IPS-18c (cell line): Measurements from ENCODE around the gene ATN1.
A peak's percentile ranks its signal among the peaks of the same experiment; 100 is the strongest.
"Not testable (repeated sequence)": the region's sequence is repeated elsewhere in the genome, so short reads cannot be mapped to it uniquely, and the experiment has no call there.

Experiments used
- H3K4me3 ChIP-seq: 2 replicates; pipeline ENCODE4 v1.7.0; 2013; ENCODE audit warnings: low read depth, mild to moderate bottlenecking, low read length, moderate library complexity; ENCODE audit not compliant: insufficient read depth
- H3K9me3 ChIP-seq: one replicate; pipeline ENCODE4 v1.6.1; 2013; ENCODE audit warnings: mild to moderate bottlenecking, low read length, moderate library complexity; ENCODE audit not compliant: control insufficient read depth, insufficient read depth

Gene ATN1

DNA sequence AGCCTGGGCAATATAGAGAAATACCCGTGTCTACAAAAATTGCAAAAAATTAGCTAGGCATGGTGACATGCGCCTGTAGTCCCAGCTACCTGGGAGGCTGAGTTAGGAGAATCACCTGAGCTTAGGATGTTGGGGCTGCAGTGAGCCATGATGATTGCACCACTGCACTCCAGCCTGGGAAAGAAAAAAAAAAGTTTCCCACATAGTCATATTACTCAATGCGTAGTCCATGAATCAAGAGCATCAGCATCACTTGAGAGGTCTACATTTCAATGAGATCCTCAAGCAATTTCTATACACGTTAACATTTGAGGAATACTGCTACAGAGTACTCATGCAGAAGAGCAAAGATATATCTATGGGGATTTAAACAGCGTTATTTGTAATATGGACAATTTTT, 28.3 kb upstream of the ATN1 start:
- H3K9me3 ChIP-seq, result no peaks in the 10 kb centered on the region

DNA sequence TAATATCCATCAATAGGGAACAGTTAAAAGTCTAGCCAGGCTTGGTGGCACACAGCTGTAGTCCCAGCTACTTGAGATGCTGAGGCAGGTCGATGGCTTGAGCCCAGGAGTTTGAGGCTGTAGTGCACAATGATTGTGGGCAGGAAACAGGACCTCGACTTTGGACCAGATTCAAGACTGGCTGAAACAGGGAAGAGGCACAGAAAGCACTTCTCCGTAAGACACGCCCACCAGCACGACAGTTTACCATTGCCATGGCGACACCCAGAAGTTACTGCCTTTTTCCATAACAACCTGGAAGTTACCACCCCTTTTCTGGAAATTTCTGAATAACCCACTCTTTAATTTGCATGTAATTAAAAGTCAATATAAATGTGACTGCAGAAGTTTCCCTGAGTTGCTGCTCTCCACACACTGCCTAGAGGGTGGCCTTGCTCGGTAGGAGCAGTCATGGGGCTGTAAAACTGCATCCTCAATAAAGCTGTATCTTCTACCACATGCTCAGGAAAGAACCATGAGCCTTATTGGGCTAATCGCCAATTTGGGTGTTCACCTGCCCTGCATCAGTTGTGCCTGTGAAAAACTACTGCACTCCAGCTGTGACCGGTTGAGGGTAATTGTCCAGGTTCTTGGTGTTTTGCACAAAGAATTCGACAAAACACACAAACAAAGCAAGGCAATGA, 27.8 kb upstream of the ATN1 start:
- no peak overlapping the region for H3K4me3 ChIP-seq
- no peaks in the 10 kb centered on the region for H3K9me3 ChIP-seq

More for the DNA sequence above, 28.3 kb upstream of the ATN1 start:
- H3K4me3 ChIP-seq, result no peak overlapping the region

- no peaks in the 10 kb centered on the region for H3K9me3 ChIP-seq
- no peak overlapping the region for H3K4me3 ChIP-seq
Measured at GRCh38 chr12:6902448-6902847, 25.3 kb upstream of the ATN1 start.

- no peaks in the 10 kb centered on the region for H3K9me3 ChIP-seq
- H3K4me3 ChIP-seq, result no peak overlapping the region
Measured at GRCh38 chr12:6903722-6904121, 24.0 kb upstream of the ATN1 start.

DNA sequence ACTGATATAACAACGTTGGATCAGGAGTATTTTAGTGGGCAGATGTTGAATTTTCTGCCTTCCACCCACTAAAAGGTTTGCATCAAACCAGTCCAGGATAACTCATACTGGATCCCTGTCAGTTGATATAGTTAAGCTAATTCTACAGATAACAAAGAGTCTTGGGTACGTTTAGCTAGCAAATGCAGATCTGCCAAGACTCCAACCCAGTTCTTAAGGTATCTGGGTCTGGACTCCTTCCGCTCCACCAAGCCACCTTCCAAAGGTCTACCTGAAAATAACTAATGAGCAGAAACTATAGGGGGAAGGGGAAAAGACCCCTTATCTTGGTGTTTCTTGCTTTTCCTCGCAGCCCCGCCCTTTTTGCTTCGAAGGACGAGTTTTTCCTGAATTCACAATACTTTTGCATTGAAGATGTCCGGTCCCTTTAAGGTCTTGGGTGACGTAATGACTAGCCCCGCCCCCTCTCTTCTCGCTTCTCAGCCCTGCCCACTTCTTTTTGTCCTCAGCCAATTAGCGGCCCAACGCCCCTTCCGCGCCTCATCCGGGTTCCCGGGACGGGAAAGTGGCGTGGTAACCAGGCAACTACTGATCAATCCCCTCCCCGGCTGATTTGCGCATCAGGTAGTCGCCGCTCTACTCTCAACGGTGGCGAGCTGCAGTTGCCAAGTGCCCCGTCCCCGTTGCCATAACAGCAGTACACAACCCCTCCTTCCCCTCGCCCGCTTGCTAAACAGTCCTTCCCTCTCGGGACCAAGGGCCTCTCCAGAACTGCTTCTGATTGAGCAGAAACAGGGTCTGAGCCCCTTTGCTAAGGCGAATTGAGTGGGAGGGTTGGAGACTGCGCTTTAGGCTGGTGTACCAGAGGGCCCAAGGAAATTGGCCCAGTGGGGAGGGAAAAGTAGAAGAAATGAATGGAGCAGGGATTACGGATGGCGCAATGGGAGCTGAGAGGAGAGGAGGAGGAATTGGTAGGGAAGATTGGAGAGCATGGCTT, 23.2 kb upstream of the ATN1 start, which contains the start of gene LRRC23:
Gene LRRC23, plus strand, starts transcription at position 543 of the 997 bp plus-strand sequence. CDS start 812 bp downstream, outside the sequence.
- peak within 1 kb of the TSS; percentile 52 for H3K4me3 ChIP-seq
- H3K9me3 ChIP-seq, result no peaks in the 10 kb centered on the region

- H3K4me3 ChIP-seq, result peak overlapping the region; percentile 52; the same call in 1 of the 2 replicates
- H3K9me3 ChIP-seq, result no peaks in the 10 kb centered on the region
Measured at GRCh38 chr12:6905414-6906040, 22.2 kb upstream of the ATN1 start.

GRCh38 chr12:6908141-6908540, 19.6 kb upstream of the ATN1 start:
- H3K4me3 ChIP-seq, result not testable (repeated sequence)

GRCh38 chr12:6909421-6910145, 18.2 kb upstream of the ATN1 start:
- Histone ChIP-seq H3K9me3 (no peaks in the 10 kb centered on the region), H3K4me3 (no peak overlapping the region)

More at GRCh38 chr12:6908141-6908540, 19.6 kb upstream of the ATN1 start:
- not testable (repeated sequence) for H3K9me3 ChIP-seq

GRCh38 chr12:6912164-6912935, 15.4 kb upstream of the ATN1 start:
- Histone ChIP-seq H3K4me3 (no peak overlapping the region), H3K9me3 (no peaks in the 10 kb centered on the region)

- H3K4me3 ChIP-seq, result peak within 1 kb of the TSS; percentile 74
Measured at GRCh38 chr12:6914246-6914946, 13.4 kb upstream of the ATN1 start, which contains the start of gene ENO2. TSS of gene ENO2 (plus strand) at chr12:6914580. CDS start at chr12:6915833, 1,253 bp downstream.

GRCh38 chr12:6914947-6915788, 12.6 kb upstream of the ATN1 start:
- Histone ChIP-seq H3K4me3 (peak overlapping the region; percentile 74), H3K9me3 (no peaks in the 10 kb centered on the region)

More at GRCh38 chr12:6914246-6914946, 13.4 kb upstream of the ATN1 start, which contains the start of gene ENO2:
- no peaks in the 10 kb centered on the region for H3K9me3 ChIP-seq

DNA sequence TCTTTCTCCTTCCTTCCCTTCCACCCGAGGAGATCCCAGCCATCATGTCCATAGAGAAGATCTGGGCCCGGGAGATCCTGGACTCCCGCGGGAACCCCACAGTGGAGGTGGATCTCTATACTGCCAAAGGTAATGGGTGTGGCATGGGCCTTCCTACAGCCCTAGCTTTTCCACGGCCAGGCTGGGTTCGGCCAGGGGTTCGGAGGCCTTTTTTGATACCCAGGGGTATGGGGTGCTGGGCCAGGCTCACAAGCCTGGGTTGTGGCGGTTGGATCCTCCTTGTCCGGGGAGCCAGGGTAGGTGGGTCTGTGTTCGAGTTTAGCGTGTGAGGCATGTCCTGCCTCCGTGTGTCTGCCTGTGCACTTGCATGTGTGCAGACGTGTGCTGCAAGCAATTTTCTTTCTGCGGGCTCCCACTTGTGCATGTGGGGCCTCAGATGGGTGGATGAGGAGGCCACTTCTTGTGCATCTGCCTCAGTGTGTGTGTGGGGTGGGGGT, 11.9 kb upstream of the ATN1 start:
- peak overlapping the region; percentile 31; the same call in 1 of the 2 replicates for H3K4me3 ChIP-seq

GRCh38 chr12:6916426-6917200, 11.1 kb upstream of the ATN1 start:
- Histone ChIP-seq H3K4me3 (0 out of 2 replicates have a peak overlapping the region, but pooled peaks have one; percentile 31), H3K9me3 (no peaks in the 10 kb centered on the region)

More for the DNA sequence above, 11.9 kb upstream of the ATN1 start:
- H3K9me3 ChIP-seq, result no peaks in the 10 kb centered on the region
